ENCODE measurements around the gene EIF6. TPM values are rescaled to one million over a fixed set of nuclear protein-coding genes. Genes with fewer than 3 reads are reported as not detected.

The EIF6 gene
- total and polyA plus RNA-seq, 9 of the 15 experiments (the other 6 are each of a cell fraction or from before 2014, with no cell fraction given), result 165 to 832 (median 229) TPM

- peak; percentile 13; the same call in 1 of the 2 replicates for TF ChIP-seq ZBTB40 (IDR thresholded peaks at IDR 0.05)
- no peak for TF ChIP-seq ZBTB40 (CRISPR knock-in tag; IDR thresholded peaks at IDR 0.05)
- TF ChIP-seq TRIM25 (IDR thresholded peaks at IDR 0.05; ENCODE audit: borderline replicate concordance), result peak; percentile 72; the same call in 1 of the 2 replicates
- TF ChIP-seq MIER1 (IDR thresholded peaks at IDR 0.05; ENCODE audit: low read depth), result no peak
- TF ChIP-seq SRSF9 (IDR thresholded peaks at IDR 0.05; ENCODE audit: borderline replicate concordance, low read depth, low read length), result no peak
- no peak for TF ChIP-seq BRCA1 (IDR thresholded peaks at IDR 0.05)
- TF ChIP-seq BRCA1 (CRISPR knock-in tag; IDR thresholded peaks at IDR 0.05), result peak; percentile 86; the same call in 1 of the 2 replicates
- TF ChIP-seq MTA3 (IDR thresholded peaks at IDR 0.05; ENCODE audit: borderline replicate concordance), result 0 out of 2 replicates have a peak, but pooled peaks have one; percentile 18
- TF ChIP-seq ZNF175 (CRISPR knock-in tag; IDR thresholded peaks at IDR 0.05; ENCODE audit: low read depth), result peak; percentile 41; the same call in 1 of the 2 replicates
- TF ChIP-seq NFIC (IDR thresholded peaks at IDR 0.05), result peak; percentile 13; the same call in 1 of the 2 replicates
- TF ChIP-seq HMG20B (CRISPR knock-in tag; IDR thresholded peaks at IDR 0.05), result no peak
- peak; percentile 81; the same call in 1 of the 2 replicates for TF ChIP-seq CREB3L1 (IDR thresholded peaks at IDR 0.05; ENCODE audit: borderline replicate concordance, low read depth)
- 0 out of 2 replicates have a peak, but pooled peaks have one; percentile 38 for TF ChIP-seq SMARCA4 (IDR thresholded peaks at IDR 0.05)
- TF ChIP-seq GABPA (tag; conservative IDR thresholded peaks at IDR 0.05; ENCODE audit: low read depth), result peak; percentile 83
These were observed 627 bp upstream of the EIF6 start (continued) for GRCh38 chr20:35284992-35285805.

Measured in K562 (cell line).